ENCODE results near the gene ESRRA. TPM values are rescaled to one million over a fixed set of nuclear protein-coding genes. Genes with fewer than 3 reads are reported as not detected.

Gene ESRRA
- total RNA-seq, 6 experiments from 2014 or later = 18.9 to 25.0 (median 21.7) TPM

DNA sequence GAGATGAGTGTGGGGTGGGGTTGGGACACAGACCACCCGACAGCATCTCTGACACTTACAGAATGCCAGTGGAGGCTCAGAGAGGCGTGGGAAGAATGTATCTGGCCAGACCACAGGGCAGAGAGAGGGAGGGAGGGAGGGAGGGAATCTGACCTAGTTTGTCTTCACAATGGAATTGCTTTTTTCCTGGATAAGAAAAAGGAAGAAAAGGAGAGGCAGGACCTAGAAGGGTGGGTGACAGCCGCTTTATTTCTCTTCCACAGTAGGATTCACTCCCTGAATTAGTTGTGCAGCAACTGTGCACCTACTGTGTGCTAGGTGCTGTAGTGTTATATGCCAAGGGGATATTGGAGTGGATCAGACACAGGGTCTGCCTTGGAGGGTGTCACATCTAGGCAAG, 10.6 kb upstream of the ESRRA start:
- no peaks in the 10 kb centered on the region for H3K4me1 Mint-ChIP-seq (ENCODE audit: low read depth)
- H3K27me3 Mint-ChIP-seq (ENCODE audit: insufficient read depth) = peaks cover 70% of the 10 kb centered on the region
- DNase-seq = no peak
- no peaks in the 10 kb centered on the region for H3K36me3 Mint-ChIP-seq (ENCODE audit: low read depth)
- H3K9me3 Mint-ChIP-seq = no peaks in the 10 kb centered on the region
- no peak for TF ChIP-seq CTCF (IDR thresholded peaks at IDR 0.05)
- no peak overlapping the region for H3K4me3 Mint-ChIP-seq
- H3K27ac Mint-ChIP-seq = no peak overlapping the region

DNA sequence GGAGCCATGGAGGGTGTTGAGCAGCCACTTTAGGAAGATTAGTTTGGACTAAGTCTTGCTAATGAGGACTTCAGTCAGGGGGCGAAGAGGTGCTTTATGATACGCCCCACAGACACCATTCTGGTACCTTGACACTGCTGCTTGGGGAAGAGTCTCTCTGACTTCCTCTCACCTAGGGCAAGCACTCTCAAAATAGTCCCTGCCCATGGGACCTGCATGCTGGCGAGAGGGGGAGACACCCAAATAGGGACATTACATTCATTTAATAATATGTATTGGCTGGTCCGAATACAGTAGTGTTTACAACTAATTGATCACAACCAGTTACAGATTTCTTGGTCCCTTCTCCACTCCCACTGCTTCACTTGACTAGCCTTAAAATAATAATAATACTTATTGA, 9.6 kb upstream of the ESRRA start:
- no peak for TF ChIP-seq CTCF (IDR thresholded peaks at IDR 0.05)
- Mint-ChIP-seq H3K27me3 (ENCODE audit: insufficient read depth) (peaks cover 71% of the 10 kb centered on the region), H3K4me1 (ENCODE audit: low read depth) (peaks cover 5% of the 10 kb centered on the region), H3K27ac (no peak overlapping the region), H3K36me3 (ENCODE audit: low read depth) (no peaks in the 10 kb centered on the region), H3K9me3 (no peaks in the 10 kb centered on the region), H3K4me3 (no peak overlapping the region)
- no peak for DNase-seq

DNA sequence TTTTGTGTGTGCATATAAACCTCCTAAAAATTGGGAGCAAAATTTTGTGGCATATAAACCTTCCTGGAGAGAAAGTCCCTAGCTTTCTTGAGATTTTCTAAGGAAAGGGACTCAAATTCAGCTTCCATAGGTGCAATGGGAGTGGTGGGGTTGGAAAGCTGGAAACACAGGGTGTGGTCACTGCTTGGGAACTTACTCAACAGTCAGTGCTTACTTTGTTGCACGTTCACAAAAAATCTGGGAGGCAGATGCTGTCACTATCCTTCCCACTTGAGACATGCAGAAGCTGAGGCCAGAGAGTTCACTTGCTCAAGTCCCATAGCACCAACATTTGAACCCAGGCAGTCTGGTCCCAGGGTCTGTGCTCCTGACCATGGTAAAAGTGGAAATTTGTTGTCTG, 9.1 kb upstream of the ESRRA start:
- DNase-seq = no peak
- H3K4me1 Mint-ChIP-seq (ENCODE audit: low read depth) = peaks cover 8% of the 10 kb centered on the region
- H3K36me3 Mint-ChIP-seq (ENCODE audit: low read depth) = no peaks in the 10 kb centered on the region
- H3K27me3 Mint-ChIP-seq (ENCODE audit: insufficient read depth) = peaks cover 72% of the 10 kb centered on the region
- TF ChIP-seq CTCF (IDR thresholded peaks at IDR 0.05) = no peak
- H3K9me3 Mint-ChIP-seq = no peaks in the 10 kb centered on the region
- no peak overlapping the region for H3K27ac Mint-ChIP-seq
- H3K4me3 Mint-ChIP-seq = no peak overlapping the region

- TF ChIP-seq CTCF (IDR thresholded peaks at IDR 0.05) = no peak
- Mint-ChIP-seq H3K36me3 (ENCODE audit: low read depth) (no peaks in the 10 kb centered on the region), H3K4me1 (ENCODE audit: low read depth) (peaks cover 8% of the 10 kb centered on the region), H3K4me3 (no peak overlapping the region), H3K27ac (no peak overlapping the region), H3K9me3 (no peaks in the 10 kb centered on the region), H3K27me3 (ENCODE audit: insufficient read depth) (peaks cover 72% of the 10 kb centered on the region)
- no peak for DNase-seq
These were observed 8.3 kb upstream of the ESRRA start for GRCh38 chr11:64296830-64297698.

DNA sequence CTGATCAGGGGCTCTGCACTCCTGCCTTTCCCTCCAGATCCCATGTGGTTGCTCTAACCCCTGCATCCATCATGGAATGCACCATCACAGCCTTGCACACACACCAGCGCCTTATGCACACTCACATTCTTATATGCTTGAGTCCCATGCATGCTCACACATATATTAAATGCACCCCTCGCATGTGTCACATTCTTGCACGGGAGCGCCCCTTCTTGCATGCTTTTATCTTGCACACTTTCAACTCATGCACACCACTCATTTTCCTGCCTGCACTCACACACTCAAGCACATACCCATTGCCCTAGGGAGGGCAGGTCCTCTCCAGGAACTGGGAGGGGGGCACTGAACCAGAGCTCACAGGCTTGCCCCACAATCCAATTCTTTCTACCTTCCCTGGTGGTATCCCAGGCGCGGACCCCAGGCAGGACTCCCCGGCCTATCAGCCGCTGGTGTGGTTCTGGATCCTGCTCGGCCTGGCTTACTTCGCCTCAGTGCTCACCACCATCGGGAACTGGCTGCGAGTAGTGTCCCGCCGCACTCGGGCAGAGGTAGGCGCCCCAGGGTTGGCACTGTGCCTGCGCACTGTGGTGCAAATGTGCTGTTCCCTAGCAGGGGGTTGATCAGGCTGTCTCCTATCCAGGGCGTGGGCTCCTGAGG, 7.5 kb upstream of the ESRRA start:
- Mint-ChIP-seq H3K27ac (no peak overlapping the region), H3K4me3 (no peak overlapping the region), H3K9me3 (no peaks in the 10 kb centered on the region), H3K4me1 (ENCODE audit: low read depth) (peaks cover 8% of the 10 kb centered on the region), H3K27me3 (ENCODE audit: insufficient read depth) (peaks cover 69% of the 10 kb centered on the region), H3K36me3 (ENCODE audit: low read depth) (no peaks in the 10 kb centered on the region)
- DNase-seq = no peak
- no peak for TF ChIP-seq CTCF (IDR thresholded peaks at IDR 0.05)
